Osteoblast (primary cell): ENCODE results near the gene DNAI4. TPM values are rescaled to one million over a fixed set of nuclear protein-coding genes. Genes with fewer than 3 reads are reported as not detected.

Source experiments
- DNase-seq: peaks from one replicate; pipeline ENCODE4 v3.0.0; 2011; ENCODE audit warnings: low spot score, mixed read lengths; ENCODE audit not compliant: insufficient read length; ENCODE audit errors: missing footprints
- H2AFZ ChIP-seq: 2 replicates; pipeline ENCODE4 v1.6.0; 2011; ENCODE audit warnings: mild to moderate bottlenecking, low read length
- H3K27ac ChIP-seq: 2 replicates; pipeline ENCODE4 v1.5.1; 2011; ENCODE audit warnings: mild to moderate bottlenecking, low read depth, low read length, moderate library complexity
- H3K27me3 ChIP-seq: 2 replicates; pipeline ENCODE4 v1.6.0; 2012; ENCODE audit warnings: mild to moderate bottlenecking, control low read depth, inconsistent platforms, low read length, moderate library complexity; ENCODE audit not compliant: insufficient read depth
- H3K36me3 ChIP-seq: 2 replicates; pipeline ENCODE4 v1.5.1; 2011; ENCODE audit warnings: mild to moderate bottlenecking, low read length, control low read depth, moderate library complexity; ENCODE audit not compliant: insufficient read depth
- H3K4me1 ChIP-seq: 2 replicates; pipeline ENCODE4 v1.5.1; 2011; ENCODE audit warnings: mild to moderate bottlenecking, low read length, control low read depth, moderate library complexity; ENCODE audit not compliant: insufficient read depth
- H3K4me2 ChIP-seq: 2 replicates; pipeline ENCODE4 v1.6.0; 2011; ENCODE audit warnings: mild to moderate bottlenecking, low read length; ENCODE audit not compliant: insufficient read depth
- H3K4me3 ChIP-seq: fragments of 200-600 bp; sonication (generic); 3 replicates; pipeline ENCODE4 v1.5.1; 2012; ENCODE audit warnings: mild to moderate bottlenecking, low read length, inconsistent platforms; ENCODE audit not compliant: insufficient read depth
- H3K79me2 ChIP-seq: 2 replicates; pipeline ENCODE4 v1.6.0; 2012; ENCODE audit warnings: mild to moderate bottlenecking, low read length, control low read depth, inconsistent platforms; ENCODE audit not compliant: insufficient read depth
- H3K9me3 ChIP-seq: 2 replicates; pipeline ENCODE4 v1.5.1; 2011; ENCODE audit warnings: low read depth, low read length, control low read depth
- H4K20me1 ChIP-seq: 2 replicates; pipeline ENCODE4 v1.6.0; 2012; ENCODE audit warnings: mild to moderate bottlenecking, low read length, control low read depth; ENCODE audit not compliant: insufficient read depth
- total RNA-seq: library from RNA; depleted of rRNA; stranded (reverse); fragments of >200 nt; gene quantifications from 2 replicates; pipeline ENCODE4 v1.2.3, GENCODE V29; 2012
- TF ChIP-seq, protein P1 (sequence below): IDR thresholded peaks from 2 replicates; pipeline ENCODE4 v1.5.1; 2011; ENCODE audit warnings: mild to moderate bottlenecking, low read depth, low read length, moderate library complexity; ENCODE audit errors: extremely low read depth

DNAI4 gene
- total RNA-seq, 1 donor: 12.7 TPM

DNA sequence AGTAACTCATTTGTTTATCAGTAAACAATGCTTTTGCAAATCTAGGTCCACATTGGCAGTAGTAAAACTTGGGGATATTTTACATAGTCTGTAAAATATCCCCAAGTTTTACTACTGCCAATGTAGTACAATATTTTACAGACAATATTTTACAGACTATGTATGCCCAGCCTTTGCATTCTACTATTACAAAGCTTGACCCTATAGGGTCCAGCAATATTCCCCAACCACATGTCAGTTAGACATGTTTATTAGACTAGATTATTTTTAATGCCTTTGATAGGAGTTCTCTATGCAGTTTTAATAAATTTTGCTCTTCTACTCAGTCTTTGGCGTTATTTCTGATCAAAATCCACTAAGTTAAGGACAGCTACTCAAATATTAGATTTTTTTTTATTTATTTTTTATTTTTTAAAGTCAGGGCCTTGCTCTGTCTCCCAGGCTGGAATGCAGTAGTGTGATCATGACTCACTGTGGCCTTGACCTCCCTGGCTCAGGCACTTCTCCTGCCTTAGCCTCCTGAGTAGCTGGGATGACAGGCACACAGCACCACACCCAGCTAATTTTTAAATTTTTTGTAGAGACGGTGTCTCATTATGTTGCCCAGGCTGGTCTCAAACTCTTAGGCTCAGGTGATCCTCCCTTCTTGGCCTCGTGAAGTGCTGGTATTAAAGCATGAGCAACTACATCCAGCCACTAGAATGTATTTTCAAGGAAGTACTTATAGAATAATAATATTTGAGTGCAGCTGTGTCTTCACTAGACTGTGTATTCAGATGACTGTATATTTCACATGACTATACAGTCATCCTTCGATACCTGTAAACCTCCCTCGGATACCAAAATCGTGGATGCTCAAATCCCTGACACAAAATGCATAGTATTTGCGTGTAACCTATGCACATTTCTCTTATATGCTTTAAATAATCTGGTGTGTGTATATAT is 19.9 kb upstream of the DNAI4 start:
- H3K36me3 ChIP-seq: peaks cover 47% of the 10 kb centered on the region
- peak; percentile 56 for DNase-seq
- peak overlapping the region; percentile 81 for H3K27ac ChIP-seq
- peaks cover 29% of the 10 kb centered on the region for H3K4me1 ChIP-seq
- H4K20me1 ChIP-seq: peaks cover 8% of the 10 kb centered on the region
- no peaks in the 10 kb centered on the region for H3K27me3 ChIP-seq
- no peak overlapping the region for H3K4me2 ChIP-seq
- TF ChIP-seq, protein P1, sequence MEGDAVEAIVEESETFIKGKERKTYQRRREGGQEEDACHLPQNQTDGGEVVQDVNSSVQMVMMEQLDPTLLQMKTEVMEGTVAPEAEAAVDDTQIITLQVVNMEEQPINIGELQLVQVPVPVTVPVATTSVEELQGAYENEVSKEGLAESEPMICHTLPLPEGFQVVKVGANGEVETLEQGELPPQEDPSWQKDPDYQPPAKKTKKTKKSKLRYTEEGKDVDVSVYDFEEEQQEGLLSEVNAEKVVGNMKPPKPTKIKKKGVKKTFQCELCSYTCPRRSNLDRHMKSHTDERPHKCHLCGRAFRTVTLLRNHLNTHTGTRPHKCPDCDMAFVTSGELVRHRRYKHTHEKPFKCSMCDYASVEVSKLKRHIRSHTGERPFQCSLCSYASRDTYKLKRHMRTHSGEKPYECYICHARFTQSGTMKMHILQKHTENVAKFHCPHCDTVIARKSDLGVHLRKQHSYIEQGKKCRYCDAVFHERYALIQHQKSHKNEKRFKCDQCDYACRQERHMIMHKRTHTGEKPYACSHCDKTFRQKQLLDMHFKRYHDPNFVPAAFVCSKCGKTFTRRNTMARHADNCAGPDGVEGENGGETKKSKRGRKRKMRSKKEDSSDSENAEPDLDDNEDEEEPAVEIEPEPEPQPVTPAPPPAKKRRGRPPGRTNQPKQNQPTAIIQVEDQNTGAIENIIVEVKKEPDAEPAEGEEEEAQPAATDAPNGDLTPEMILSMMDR: no peak
- peaks cover 86% of the 10 kb centered on the region for H3K79me2 ChIP-seq
- no peaks in the 10 kb centered on the region for H3K9me3 ChIP-seq
- no peak overlapping the region for H3K4me3 ChIP-seq
- H2AFZ ChIP-seq: no peak overlapping the region

DNA sequence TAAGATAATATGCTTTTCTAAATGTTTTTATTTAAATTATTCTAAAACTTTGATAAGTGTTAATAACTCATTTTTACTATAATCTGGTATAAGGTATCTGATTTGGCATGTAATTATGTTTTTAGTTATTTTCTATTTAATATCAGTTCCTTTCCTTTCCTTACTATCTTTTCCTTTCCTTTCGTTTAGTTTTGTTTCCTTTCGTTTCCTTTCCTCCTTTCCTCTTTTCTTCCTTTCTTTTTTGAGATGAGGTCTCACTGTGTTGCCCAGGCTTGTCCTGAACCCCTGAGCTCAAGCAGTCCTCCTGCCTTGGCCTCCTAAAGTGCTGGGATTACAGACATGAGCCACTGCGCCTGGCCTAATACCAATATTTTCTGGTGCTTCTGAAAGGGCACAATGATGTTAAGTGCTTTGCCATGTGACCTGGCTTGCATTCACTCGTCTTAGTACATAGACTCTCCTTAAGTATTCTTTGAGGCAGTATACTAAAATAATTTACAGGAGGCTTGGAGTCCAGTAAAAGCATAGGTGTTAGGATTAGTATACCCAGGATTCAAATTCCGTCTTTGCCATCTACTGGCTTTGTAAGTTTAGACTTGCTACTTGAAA is 18.8 kb upstream of the DNAI4 start:
- no peak for DNase-seq
- Histone ChIP-seq H3K4me1 (peaks cover 31% of the 10 kb centered on the region), H3K27ac (peak overlapping the region; percentile 81), H3K27me3 (no peaks in the 10 kb centered on the region), H4K20me1 (peaks cover 8% of the 10 kb centered on the region), H3K36me3 (peaks cover 36% of the 10 kb centered on the region), H3K9me3 (no peaks in the 10 kb centered on the region), H3K4me2 (no peak overlapping the region), H3K4me3 (no peak overlapping the region), H3K79me2 (peaks cover 89% of the 10 kb centered on the region), H2AFZ (no peak overlapping the region)
- TF ChIP-seq, protein P1: no peak

DNA sequence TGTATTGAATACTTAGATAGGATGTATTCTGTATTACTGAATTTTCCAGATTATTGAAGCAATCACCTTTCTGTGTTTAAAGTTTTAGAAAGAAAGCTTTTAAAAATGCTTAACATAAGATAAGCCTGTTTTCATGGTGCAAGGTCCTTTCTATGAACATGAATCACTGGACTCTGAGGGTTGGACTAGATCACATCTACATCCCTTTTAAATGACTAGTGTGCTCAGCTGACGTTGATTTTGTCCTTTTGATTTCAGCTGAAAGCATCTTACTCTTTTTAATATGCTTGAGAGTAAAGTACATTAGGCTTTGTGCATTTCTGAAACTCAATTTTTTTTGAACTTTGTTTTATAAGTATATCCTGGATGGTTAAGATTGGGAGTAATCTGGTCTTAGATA is 16.3 kb upstream of the DNAI4 start:
- Histone ChIP-seq H3K4me3 (no peak overlapping the region), H3K27ac (peak overlapping the region; percentile 51), H3K4me1 (peaks cover 36% of the 10 kb centered on the region), H3K9me3 (no peaks in the 10 kb centered on the region), H4K20me1 (peaks cover 8% of the 10 kb centered on the region), H2AFZ (no peak overlapping the region), H3K79me2 (peaks cover 89% of the 10 kb centered on the region), H3K4me2 (peak overlapping the region; percentile 13), H3K36me3 (peaks cover 12% of the 10 kb centered on the region), H3K27me3 (no peaks in the 10 kb centered on the region)
- TF ChIP-seq, protein P1: no peak
- DNase-seq: peak; percentile 14

DNA sequence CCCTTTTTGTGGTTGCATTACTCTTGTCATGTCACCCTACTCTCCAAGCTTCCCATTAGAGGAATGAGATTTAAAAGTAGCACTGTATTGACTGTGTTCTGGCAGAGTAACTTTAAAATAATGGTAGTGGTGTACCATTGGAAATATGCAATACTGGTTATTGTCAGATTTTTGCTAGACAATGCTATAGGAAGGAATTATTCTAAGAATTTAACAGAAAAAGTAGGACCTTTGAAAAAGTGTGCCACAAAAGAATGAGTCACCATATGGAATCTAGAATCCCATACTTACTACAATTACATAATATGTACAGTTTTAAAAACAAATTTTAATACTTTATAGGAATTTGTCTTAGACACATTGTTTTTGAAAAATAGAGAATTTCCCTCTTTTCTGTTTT is 14.0 kb upstream of the DNAI4 start:
- peak overlapping the region; percentile 40 for H3K27ac ChIP-seq
- H3K9me3 ChIP-seq: no peaks in the 10 kb centered on the region
- H4K20me1 ChIP-seq: peaks cover 2% of the 10 kb centered on the region
- DNase-seq: no peak
- TF ChIP-seq, protein P1: no peak
- peaks cover 97% of the 10 kb centered on the region for H3K79me2 ChIP-seq
- H3K4me3 ChIP-seq: no peak overlapping the region
- no peaks in the 10 kb centered on the region for H3K27me3 ChIP-seq
- no peak overlapping the region for H2AFZ ChIP-seq
- peaks cover 5% of the 10 kb centered on the region for H3K36me3 ChIP-seq
- H3K4me2 ChIP-seq: peak overlapping the region; percentile 2
- peaks cover 36% of the 10 kb centered on the region for H3K4me1 ChIP-seq
